UCSD-AML1 (cell line): ENCODE measurements around the gene WASHC2A.
A peak's percentile ranks its signal among the peaks of the same experiment; 100 is the strongest.
"Not testable (repeated sequence)": the region's sequence is repeated elsewhere in the genome, so short reads cannot be mapped to it uniquely, and the experiment has no call there.

Source experiments
- DNase-seq: peaks from one replicate; lab custom pipeline; 2025; ENCODE audit not compliant: unreplicated experiment; lab: John Stamatoyannopoulos, UW

The WASHC2A gene

DNA sequence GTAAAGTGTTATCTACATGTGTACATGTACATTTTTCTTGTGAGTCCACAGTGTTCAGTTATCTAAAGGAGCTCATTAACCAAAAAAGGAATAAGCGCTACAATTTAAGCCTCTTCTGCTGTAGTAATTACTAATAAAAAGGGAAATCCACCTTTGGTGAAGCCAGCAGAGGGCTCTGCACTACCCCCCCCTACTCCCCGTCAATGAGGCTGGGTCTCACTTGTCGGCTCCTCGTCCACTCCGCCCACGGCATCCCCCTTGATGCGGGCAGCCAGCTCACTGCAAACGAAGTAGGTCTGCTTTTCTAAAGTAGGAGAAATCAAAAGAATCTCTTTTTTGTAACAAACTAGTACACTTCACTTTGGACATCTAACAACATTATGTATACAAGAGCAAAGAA is 4.7 kb upstream of the WASHC2A start:
- no peak for DNase-seq

- DNase-seq: not testable (repeated sequence)
Observed at GRCh38 chr10:50068352-50068659, 552 bp downstream of the WASHC2A start.

DNA sequence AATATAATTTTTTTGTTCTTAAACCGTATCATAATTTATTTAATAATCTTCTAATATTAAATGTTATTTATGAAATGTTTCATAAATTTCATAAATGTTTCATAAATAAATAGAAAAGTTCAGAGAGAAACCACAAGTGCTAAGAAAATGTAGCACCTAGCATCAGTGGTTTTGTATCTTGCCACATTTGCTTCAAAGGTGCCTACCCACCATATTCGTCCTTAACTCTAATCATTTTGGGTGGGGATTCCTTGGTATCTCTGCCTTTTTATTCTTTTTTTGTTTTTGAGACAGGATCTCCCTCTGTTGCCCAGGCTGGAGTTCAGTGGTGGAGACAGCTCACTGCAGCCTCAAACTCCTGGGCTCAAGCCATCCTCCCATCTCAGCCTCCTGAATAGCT is 7.4 kb downstream of the WASHC2A start:
- not testable (repeated sequence) for DNase-seq

- DNase-seq: not testable (repeated sequence)
Observed at GRCh38 chr10:50075544-50075943, 7.8 kb downstream of the WASHC2A start.

DNA sequence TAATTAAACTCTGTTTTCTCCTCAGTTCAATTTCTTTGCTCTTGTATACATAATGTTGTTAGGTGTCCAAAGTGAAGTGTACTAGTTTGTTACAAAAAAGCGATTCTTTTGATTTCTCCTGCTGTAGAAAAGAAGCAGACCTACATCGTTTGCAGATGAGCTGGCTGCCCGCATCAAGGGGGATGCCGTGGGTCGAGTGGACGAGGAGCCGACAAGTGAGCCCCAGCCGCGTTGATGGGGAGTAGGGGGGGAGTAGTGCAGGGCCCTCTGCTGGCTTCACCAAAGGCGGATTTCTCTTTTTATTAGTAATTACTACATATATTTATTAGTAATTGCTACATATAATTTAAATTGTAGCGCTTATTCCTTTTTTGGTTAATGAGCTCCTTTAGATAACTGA is 23.6 kb downstream of the WASHC2A start:
- not testable (repeated sequence) for DNase-seq

DNA sequence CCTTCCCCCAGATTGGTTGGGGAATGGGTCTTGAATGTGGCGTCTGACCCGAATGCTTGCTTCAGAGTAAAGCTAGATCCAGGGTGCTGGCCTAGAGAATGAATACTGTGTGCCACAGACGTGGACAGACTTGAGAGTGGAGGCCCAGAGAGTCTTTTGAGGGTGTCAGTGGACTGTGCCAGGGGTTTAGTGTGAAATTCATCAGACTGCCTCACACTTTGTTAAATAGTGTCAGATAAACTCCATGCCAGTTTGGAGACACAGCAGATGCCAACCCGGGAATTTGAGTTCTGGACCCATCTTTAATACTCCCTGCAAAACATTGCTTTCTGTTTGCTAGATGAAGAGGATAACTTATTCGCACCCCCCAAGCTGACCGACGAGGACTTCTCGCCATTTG is 25.2 kb downstream of the WASHC2A start:
- DNase-seq: not testable (repeated sequence)

- not testable (repeated sequence) for DNase-seq
Observed at GRCh38 chr10:50094630-50095029, 26.9 kb downstream of the WASHC2A start.

DNA sequence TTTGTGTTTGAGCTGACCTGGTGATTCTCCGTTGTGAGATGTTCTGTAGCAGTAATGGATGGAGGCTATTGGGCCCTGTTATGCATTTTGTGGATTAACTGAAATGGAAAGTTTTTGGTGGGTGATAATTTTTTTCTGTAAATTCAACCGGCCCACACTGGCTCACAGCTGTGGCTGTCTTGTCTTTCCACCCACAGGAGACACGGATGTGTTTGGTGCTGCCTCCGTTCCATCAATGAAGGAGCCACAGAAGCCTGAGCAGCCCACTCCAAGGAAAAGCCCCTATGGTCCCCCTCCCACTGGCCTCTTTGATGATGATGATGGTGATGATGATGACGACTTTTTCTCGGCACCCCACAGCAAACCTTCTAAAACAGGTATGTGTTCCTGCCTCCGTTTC is 27.6 kb downstream of the WASHC2A start:
- DNase-seq: not testable (repeated sequence)

GRCh38 chr10:50096722-50097121 is 29.0 kb downstream of the WASHC2A start:
- not testable (repeated sequence) for DNase-seq

DNA sequence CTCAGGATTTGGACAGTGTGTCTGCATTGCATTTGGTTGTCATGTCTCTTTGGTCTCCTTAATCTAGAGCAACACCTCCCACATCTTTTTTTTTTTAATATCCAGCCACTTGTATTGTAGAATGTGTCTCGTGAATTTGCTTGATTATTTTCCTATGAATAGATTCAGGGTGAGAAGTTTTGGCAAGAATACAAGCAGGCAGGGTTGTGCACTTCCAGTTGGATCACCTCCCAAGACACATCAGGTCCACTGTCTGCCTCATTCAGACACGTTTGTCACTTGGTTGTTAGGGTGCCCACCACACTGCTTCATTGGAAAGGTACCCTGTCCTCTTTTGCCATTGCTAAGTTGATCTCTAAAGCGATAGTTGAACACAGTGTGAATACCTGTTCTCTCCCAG is 30.9 kb downstream of the WASHC2A start:
- not testable (repeated sequence) for DNase-seq

DNA sequence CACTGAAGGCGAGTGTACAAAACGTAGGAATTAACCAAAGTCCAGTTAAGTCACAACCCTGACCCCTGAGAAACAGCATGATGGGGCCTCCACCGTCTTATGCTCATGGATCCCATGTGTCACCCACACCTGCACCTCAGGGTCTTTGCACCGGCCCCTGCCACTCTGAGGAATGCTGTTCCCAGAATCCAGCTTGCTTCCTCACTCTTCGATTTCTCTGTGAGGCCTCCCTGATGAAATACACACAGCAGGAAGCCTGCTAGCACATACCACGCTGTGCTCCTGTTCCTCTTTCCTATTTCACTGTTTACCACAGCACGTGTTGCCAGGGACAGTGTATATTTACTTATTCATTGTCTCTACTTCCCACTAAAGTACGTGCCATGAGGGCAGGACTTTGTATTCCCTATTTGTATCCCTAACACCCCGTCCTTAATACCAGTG is 33.4 kb downstream of the WASHC2A start:
- DNase-seq: not testable (repeated sequence)

DNA sequence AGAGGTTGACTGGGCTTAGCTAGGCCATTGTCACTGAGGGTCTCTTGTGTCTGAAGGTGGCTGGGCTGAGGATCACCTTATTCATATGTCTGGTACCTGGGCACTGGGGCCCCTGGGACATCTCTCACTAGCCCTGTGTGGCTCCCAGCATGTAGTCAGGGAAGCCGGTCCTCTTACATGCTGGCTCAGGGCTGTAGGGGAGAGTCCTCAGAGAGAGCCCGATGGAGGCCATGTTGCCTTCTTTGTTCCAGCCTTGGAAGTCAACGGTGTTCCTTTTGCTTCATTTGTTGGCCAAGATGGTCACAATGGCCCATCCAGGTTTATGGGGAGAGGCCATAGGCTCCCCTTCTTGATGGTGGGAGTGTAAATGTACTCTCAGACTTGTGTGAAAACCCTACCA is 34.0 kb downstream of the WASHC2A start:
- DNase-seq: not testable (repeated sequence)

GRCh38 chr10:50102267-50102666 is 34.5 kb downstream of the WASHC2A start:
- not testable (repeated sequence) for DNase-seq

- DNase-seq: not testable (repeated sequence)
Observed at GRCh38 chr10:50108999-50109698, 41.4 kb downstream of the WASHC2A start.

GRCh38 chr10:50112419-50113112 is 44.8 kb downstream of the WASHC2A start:
- not testable (repeated sequence) for DNase-seq

GRCh38 chr10:50126765-50127164 is 59.0 kb downstream of the WASHC2A start:
- not testable (repeated sequence) for DNase-seq

GRCh38 chr10:50127770-50128292 is 60.1 kb downstream of the WASHC2A start:
- not testable (repeated sequence) for DNase-seq

GRCh38 chr10:50131245-50131965 is 63.7 kb downstream of the WASHC2A start:
- not testable (repeated sequence) for DNase-seq

GRCh38 chr10:50132322-50132721 is 64.6 kb downstream of the WASHC2A start:
- DNase-seq: not testable (repeated sequence)

DNA sequence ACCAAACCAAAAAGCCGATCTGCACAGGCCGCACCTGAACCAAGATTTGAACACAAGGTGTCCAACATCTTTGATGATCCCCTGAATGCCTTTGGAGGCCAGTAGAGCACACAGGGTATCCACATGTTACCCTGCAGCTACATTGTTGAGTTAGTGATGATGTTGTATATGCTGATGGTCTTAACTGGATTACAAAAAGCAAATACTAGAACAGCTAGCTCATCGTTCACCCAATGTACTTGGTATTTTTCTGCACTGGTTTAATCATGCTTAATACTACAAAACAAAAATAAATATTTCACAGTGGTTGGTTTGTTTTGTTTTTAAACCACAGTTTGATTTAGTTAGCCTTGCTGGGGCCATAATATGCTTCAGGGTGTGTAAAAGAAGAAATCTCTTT is 65.1 kb downstream of the WASHC2A start:
- not testable (repeated sequence) for DNase-seq

DNA sequence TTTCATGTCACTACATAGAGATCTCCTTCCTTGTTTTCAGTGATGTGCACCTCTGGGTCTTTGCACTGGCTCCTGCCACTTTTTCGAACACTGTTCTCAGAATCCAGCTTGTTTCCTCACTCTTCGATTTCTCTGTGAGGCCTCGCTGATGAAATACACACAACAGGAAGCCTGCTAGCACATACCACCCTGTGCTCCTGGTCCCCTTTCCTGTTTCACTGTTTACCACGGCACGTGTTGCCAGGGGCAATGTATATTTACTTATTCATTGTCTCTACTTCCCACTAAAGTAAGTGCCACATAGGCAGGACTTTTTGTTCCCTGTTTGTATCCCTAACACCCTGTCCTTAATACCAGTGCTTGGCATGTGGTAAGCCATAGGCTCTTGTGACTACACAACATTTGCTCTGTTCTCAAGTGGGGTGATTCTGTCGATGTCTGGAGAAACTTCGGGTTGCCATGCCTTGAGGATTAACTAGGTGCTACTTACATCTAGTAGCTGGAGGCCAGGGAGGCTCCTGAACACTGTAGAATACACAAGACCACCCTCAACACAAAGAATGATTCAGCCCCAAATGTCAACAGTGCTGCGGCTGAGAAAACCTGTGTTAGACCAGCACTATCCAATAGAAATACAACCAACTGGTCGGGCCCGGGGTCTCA is 75.9 kb downstream of the WASHC2A start:
- DNase-seq: peak; percentile 13
